OCI-LY1 (cell line): ENCODE data around the gene TRAPPC2L.

Experiments
- CTCF ChIP-seq: fragments of 200-600 bp; sonication (generic), shearing (Covaris generic); IDR thresholded peaks from 2 replicates; pipeline ENCODE4 v1.5.1; 2017; ENCODE audit warnings: mild to moderate bottlenecking, antibody characterized with exemption, low read length, moderate library complexity, mixed read lengths
- EZH2 ChIP-seq: fragments of 200-600 bp; sonication (generic), shearing (Covaris generic); IDR thresholded peaks from 2 replicates; pipeline ENCODE4 v1.8.0; 2017; ENCODE audit warnings: borderline replicate concordance, mixed run types, mild to moderate bottlenecking, antibody characterized with exemption, low read length, moderate library complexity, mixed read lengths

- TF ChIP-seq CTCF (no peak), EZH2 (no peak)
Measured at GRCh38 chr16:88825146-88825545, 31.8 kb upstream of the TRAPPC2L start.
